ENCODE data around the gene API5. TPM values are rescaled to one million over a fixed set of nuclear protein-coding genes. Genes with fewer than 3 reads are reported as not detected.
A peak's percentile ranks its signal among the peaks of the same experiment; 100 is the strongest.

The API5 gene
- total and polyA plus RNA-seq, 7 donors = 38.4 to 125 (median 73.7) TPM

- no peaks in the 10 kb centered on the region for H3K9me3 ChIP-seq
- H3K27ac ChIP-seq = no peak overlapping the region
- no peaks in the 10 kb centered on the region for H3K27me3 ChIP-seq
- H3K4me1 ChIP-seq = peaks cover 0 to 4% (median 0%) of the 10 kb centered on the region in 4 donors
- WGBS, 2 donors = 86 to 98% methylated on average over 2 of the region's 2 CpGs
- no peak for DNase-seq
- H3K36me3 ChIP-seq = no peaks in the 10 kb centered on the region
- intact Hi-C loops (cut with DNase I) = no loop called here
- no peak for TF ChIP-seq POLR2AphosphoS5 (IDR thresholded peaks at IDR 0.05)
- no peak for TF ChIP-seq POLR2A (IDR thresholded peaks at IDR 0.05)
- TF ChIP-seq EP300 (IDR thresholded peaks at IDR 0.05) = no peak
- no peak for TF ChIP-seq CTCF (IDR thresholded peaks at IDR 0.05)
- H3K4me3 ChIP-seq = no peak overlapping the region
Measured at GRCh38 chr11:43270468-43270867, 41.3 kb upstream of the API5 start.

- Histone ChIP-seq H3K4me1 (peaks cover 0 to 5% (median 0%) of the 10 kb centered on the region in 4 donors), H3K4me3 (no peak overlapping the region), H3K27me3 (peaks cover 0 to 24% (median 0%) of the 10 kb centered on the region in 3 donors), H3K36me3 (no peaks in the 10 kb centered on the region), H3K9me3 (no peaks in the 10 kb centered on the region), H3K27ac (no peak overlapping the region)
- WGBS, 2 donors = 46 to 53% methylated on average over 9 of the region's 9 CpGs
- intact Hi-C loops (cut with DNase I) = loop anchor here (5.0 kb wide), 1 partner anchor 511 kb away; no protein-coding TSS in a partner anchor
- no peak for DNase-seq
- TF ChIP-seq POLR2AphosphoS5 (IDR thresholded peaks at IDR 0.05) (no peak), POLR2A (IDR thresholded peaks at IDR 0.05) (no peak), CTCF (IDR thresholded peaks at IDR 0.05) (peak in 1 of 4 experiments; percentile 30)
Measured at GRCh38 chr11:43278193-43278956, 33.4 kb upstream of the API5 start.

- no peak for TF ChIP-seq POLR2AphosphoS5 (IDR thresholded peaks at IDR 0.05)
- peak in 3 of 4 experiments; percentile 42 to 85 (median 48) for TF ChIP-seq CTCF (IDR thresholded peaks at IDR 0.05)
- Histone ChIP-seq H3K4me1 (peaks cover 0 to 5% (median 0%) of the 10 kb centered on the region in 4 donors), H3K27ac (no peak overlapping the region), H3K4me3 (no peak overlapping the region), H3K27me3 (peaks cover 0 to 32% (median 0%) of the 10 kb centered on the region in 3 donors), H3K9me3 (no peaks in the 10 kb centered on the region), H3K36me3 (no peaks in the 10 kb centered on the region)
- intact Hi-C loops (cut with DNase I) = no loop called here
- no peak for DNase-seq
- WGBS, 2 donors = 20% methylated on average over 19 of the region's 19 CpGs
Measured at GRCh38 chr11:43282607-43283440, 29.0 kb upstream of the API5 start.

- H3K4me1 ChIP-seq = peaks cover 0 to 5% (median 0%) of the 10 kb centered on the region in 4 donors
- TF ChIP-seq EP300 (IDR thresholded peaks at IDR 0.05) (no peak), POLR2A (IDR thresholded peaks at IDR 0.05) (no peak), CTCF (IDR thresholded peaks at IDR 0.05) (no peak)
- peaks cover 0 to 27% (median 0%) of the 10 kb centered on the region in 3 donors for H3K27me3 ChIP-seq
- intact Hi-C loops (cut with DNase I) = no loop called here
- H3K4me3 ChIP-seq = no peak overlapping the region
- DNase-seq = no peak
- whole genome bisulfite sequencing, 2 donors = 61 to 74% methylated on average over 4 of the region's 4 CpGs
- H3K27ac ChIP-seq = no peak overlapping the region
- H3K36me3 ChIP-seq = no peaks in the 10 kb centered on the region
- no peaks in the 10 kb centered on the region for H3K9me3 ChIP-seq
Measured at GRCh38 chr11:43285826-43286225, 26.0 kb upstream of the API5 start.

Data from sigmoid colon (tissue), 7 donors.